ENCODE results near the gene PAGE3.

Gene PAGE3, protein sequence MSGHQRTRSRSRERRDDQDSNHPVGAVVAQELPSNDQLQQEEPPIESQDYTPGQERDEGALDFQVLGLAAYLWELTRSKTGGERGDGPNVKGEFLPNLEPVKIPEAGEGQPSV

DNA sequence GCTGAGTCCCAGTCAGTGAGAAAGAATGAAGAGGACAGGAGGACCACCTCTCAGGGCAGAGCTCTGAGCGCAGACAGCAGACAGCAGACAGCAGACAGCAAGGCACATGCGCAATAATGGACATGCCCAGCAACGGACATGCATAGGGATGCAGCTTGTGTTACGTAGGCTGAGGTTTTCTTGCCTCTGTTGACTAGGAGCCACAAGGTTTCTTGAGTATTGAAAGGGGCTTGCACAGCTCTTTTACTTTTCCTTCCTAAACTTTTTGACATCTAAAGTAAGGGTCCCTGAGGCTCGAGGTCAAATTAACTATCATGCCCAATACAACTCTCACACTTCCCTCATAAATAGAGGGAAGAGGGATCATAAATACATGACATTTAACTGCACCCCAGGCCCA, at the start of gene PAGE3:
Gene PAGE3 (minus strand): TSS at position 101 of the 400 bp plus-strand sequence. CDS start 1,013 bp downstream, outside the sequence.
- Histone ChIP-seq H3K27ac (ENCODE audit: low read depth, low read length) (no peak within 1 kb of the TSS), H3K4me3 (ENCODE audit: low read depth, low read length) (no peak within 1 kb of the TSS), H3K9me3 (ENCODE audit: control insufficient read depth, insufficient read depth, low read depth, low read length) (peaks cover 30% of the 10 kb centered on the region), H3K36me3 (ENCODE audit: control insufficient read depth, insufficient read depth, low read length) (no peaks in the 10 kb centered on the region), H3K4me1 (ENCODE audit: control insufficient read depth, insufficient read depth, low read length) (no peaks in the 10 kb centered on the region), H3K27me3 (ENCODE audit: control insufficient read depth, insufficient read depth, low read length) (no peaks in the 10 kb centered on the region; the same call in 1 of the 2 replicates), H3K9ac (ENCODE audit: low read length) (no peak within 1 kb of the TSS)

DNA sequence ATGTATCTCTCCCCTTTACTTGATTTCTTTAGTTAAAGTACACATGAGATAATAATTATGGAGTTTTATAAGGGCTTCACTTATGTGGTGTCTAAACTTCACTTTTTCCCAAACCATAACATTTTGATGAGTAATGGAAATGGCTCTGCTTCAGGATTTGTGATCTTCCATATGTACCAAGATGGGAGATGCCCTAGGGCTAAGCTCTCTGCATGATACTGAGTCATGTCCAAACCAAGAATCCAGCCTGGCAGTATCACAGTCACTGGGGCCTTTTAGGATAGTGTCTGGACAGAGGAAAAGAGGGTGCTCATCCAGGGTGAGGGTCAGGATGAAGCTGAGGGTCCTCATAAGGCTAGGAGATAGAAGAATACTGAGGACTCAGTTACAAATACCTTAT, 47.9 kb upstream of the PAGE3 start:
- peaks cover 37% of the 10 kb centered on the region; the same call in 1 of the 2 replicates for H3K9me3 ChIP-seq (ENCODE audit: control insufficient read depth, insufficient read depth, low read depth, low read length)
- no peaks in the 10 kb centered on the region; the same call in 1 of the 2 replicates for H3K27me3 ChIP-seq (ENCODE audit: control insufficient read depth, insufficient read depth, low read length)
- no peak overlapping the region for H3K4me3 ChIP-seq (ENCODE audit: low read depth, low read length)
- H3K36me3 ChIP-seq (ENCODE audit: control insufficient read depth, insufficient read depth, low read length) = no peaks in the 10 kb centered on the region
- no peak overlapping the region for H3K9ac ChIP-seq (ENCODE audit: low read length)
- no peak overlapping the region for H3K27ac ChIP-seq (ENCODE audit: low read depth, low read length)
- H3K4me1 ChIP-seq (ENCODE audit: control insufficient read depth, insufficient read depth, low read length) = no peaks in the 10 kb centered on the region

DNA sequence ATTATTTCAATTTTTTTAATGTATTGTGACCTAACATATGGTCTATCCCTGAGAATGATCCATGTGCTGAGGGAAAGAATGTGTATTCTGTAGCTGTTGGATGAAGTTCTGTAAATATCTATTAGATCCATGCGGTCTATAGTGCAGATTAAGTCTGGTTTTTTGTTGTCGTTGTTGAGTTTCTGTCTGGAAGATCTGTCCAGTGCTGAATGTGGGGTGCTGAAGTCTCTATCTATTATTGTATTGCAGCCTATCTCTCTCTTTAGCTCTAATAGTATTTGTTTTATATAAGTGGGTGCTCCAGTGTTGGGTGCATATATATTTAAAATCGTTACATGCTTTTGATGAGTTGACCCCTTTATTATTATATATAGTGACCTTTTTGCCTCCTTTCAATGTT, 26.2 kb upstream of the PAGE3 start:
- Histone ChIP-seq H3K4me3 (ENCODE audit: low read depth, low read length) (no peak overlapping the region), H3K27ac (ENCODE audit: low read depth, low read length) (no peak overlapping the region), H3K9ac (ENCODE audit: low read length) (no peak overlapping the region), H3K27me3 (ENCODE audit: control insufficient read depth, insufficient read depth, low read length) (no peaks in the 10 kb centered on the region), H3K9me3 (ENCODE audit: control insufficient read depth, insufficient read depth, low read depth, low read length) (peaks cover 16% of the 10 kb centered on the region; the same call in 1 of the 2 replicates), H3K36me3 (ENCODE audit: control insufficient read depth, insufficient read depth, low read length) (no peaks in the 10 kb centered on the region), H3K4me1 (ENCODE audit: control insufficient read depth, insufficient read depth, low read length) (no peaks in the 10 kb centered on the region)

DNA sequence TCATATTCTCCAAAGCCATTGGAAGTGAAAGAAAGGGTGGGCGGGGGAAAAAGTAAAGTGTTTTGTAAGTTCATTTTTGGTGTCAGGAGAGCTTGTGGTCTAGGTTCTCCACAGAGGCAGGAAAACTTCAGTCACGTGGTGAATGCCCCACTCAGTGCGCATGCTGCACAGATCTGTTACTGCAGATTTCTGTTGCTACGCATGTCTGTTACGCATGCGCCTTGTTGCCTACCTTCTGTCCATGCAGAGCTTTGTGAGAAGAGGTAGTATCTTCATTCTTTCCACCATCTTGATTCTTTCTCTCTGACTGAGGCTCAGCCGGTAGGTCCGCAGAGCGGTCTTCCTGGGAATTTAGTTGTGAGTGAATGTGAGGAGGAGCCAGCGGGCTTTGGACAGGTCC, 15.1 kb upstream of the PAGE3 start:
- H3K4me1 ChIP-seq (ENCODE audit: control insufficient read depth, insufficient read depth, low read length) = no peaks in the 10 kb centered on the region
- no peak overlapping the region for H3K4me3 ChIP-seq (ENCODE audit: low read depth, low read length)
- H3K27ac ChIP-seq (ENCODE audit: low read depth, low read length) = no peak overlapping the region
- no peaks in the 10 kb centered on the region for H3K27me3 ChIP-seq (ENCODE audit: control insufficient read depth, insufficient read depth, low read length)
- no peaks in the 10 kb centered on the region for H3K36me3 ChIP-seq (ENCODE audit: control insufficient read depth, insufficient read depth, low read length)
- H3K9me3 ChIP-seq (ENCODE audit: control insufficient read depth, insufficient read depth, low read depth, low read length) = peaks cover 17% of the 10 kb centered on the region; the same call in 1 of the 2 replicates
- no peak overlapping the region for H3K9ac ChIP-seq (ENCODE audit: low read length)

DNA sequence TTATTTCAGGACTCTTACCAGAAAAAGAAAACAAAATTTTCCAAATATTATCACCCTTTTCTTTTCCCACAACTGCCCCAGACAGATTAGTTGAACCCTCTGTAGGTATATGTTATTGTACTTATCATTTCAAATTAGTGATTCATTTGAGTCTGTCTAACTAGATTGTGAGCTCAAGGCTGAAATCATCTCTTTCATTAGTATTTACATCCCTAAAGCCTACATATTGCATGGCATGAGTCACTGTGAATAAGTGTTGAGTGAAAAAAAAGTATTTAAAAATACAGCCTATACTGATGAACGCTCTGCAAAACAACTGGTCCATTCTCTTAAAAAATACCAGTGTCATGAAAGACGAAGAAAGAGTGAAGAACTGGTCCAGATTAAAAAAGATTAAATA, 3.9 kb downstream of the PAGE3 start:
- Histone ChIP-seq H3K4me1 (ENCODE audit: control insufficient read depth, insufficient read depth, low read length) (no peaks in the 10 kb centered on the region), H3K27ac (ENCODE audit: low read depth, low read length) (no peak overlapping the region), H3K27me3 (ENCODE audit: control insufficient read depth, insufficient read depth, low read length) (no peaks in the 10 kb centered on the region; the same call in 1 of the 2 replicates), H3K36me3 (ENCODE audit: control insufficient read depth, insufficient read depth, low read length) (no peaks in the 10 kb centered on the region), H3K9ac (ENCODE audit: low read length) (no peak overlapping the region), H3K9me3 (ENCODE audit: control insufficient read depth, insufficient read depth, low read depth, low read length) (peaks cover 13% of the 10 kb centered on the region; the same call in 1 of the 2 replicates), H3K4me3 (ENCODE audit: low read depth, low read length) (no peak overlapping the region)

DNA sequence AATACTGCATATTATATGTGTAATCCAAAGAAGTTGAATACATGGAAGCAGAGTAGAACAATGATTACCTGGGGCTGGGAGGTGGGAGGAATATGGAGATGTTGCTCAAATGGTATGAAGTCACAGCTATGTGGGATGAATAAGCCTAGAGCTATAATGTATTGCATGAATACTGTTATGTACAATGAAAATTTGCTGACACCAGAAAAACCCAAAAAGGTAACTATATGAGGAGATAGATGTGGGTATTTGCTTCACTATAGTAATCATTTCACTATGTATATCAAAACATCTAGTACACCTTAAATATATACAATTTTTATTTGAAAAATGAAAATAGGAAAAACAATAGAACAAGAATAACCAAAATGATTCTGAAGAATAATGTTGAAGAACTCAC, 11.2 kb downstream of the PAGE3 start:
- Histone ChIP-seq H3K4me3 (ENCODE audit: low read depth, low read length) (no peak overlapping the region), H3K9me3 (ENCODE audit: control insufficient read depth, insufficient read depth, low read depth, low read length) (peaks cover 8% of the 10 kb centered on the region; the same call in 1 of the 2 replicates), H3K27ac (ENCODE audit: low read depth, low read length) (no peak overlapping the region), H3K4me1 (ENCODE audit: control insufficient read depth, insufficient read depth, low read length) (no peaks in the 10 kb centered on the region), H3K27me3 (ENCODE audit: control insufficient read depth, insufficient read depth, low read length) (no peaks in the 10 kb centered on the region), H3K9ac (ENCODE audit: low read length) (no peak overlapping the region), H3K36me3 (ENCODE audit: control insufficient read depth, insufficient read depth, low read length) (no peaks in the 10 kb centered on the region)

DNA sequence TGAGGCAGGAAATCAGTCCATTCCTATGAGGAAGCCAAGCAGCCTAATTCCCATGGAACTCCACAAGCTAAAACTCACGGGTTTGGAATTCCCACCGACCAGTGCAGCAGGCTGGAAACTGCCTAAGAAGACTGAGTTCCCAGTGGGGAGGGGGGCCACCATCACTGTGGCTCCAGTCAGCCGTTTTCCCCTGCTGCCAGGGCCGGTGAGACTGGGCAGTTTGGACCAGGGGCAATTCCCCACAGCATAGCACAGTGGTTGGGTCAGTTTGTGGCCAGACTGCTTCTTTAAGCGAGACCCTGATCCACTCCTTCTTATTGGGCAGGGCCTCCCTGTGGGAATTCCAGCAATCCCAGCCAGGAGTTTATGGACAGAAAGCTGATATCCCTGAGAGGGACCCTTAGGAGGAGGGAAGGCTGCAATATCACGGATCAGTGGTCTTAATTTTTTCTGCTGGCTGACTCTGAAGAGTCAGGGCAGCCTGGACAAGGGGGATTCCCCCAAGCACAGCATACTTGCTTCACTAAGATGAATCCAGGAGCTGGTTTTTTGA, 23.9 kb downstream of the PAGE3 start:
- H3K27ac ChIP-seq (ENCODE audit: low read depth, low read length) = no peak overlapping the region
- no peaks in the 10 kb centered on the region for H3K4me1 ChIP-seq (ENCODE audit: control insufficient read depth, insufficient read depth, low read length)
- no peak overlapping the region for H3K4me3 ChIP-seq (ENCODE audit: low read depth, low read length)
- H3K9ac ChIP-seq (ENCODE audit: low read length) = no peak overlapping the region
- H3K27me3 ChIP-seq (ENCODE audit: control insufficient read depth, insufficient read depth, low read length) = no peaks in the 10 kb centered on the region
- no peaks in the 10 kb centered on the region for H3K36me3 ChIP-seq (ENCODE audit: control insufficient read depth, insufficient read depth, low read length)
- H3K9me3 ChIP-seq (ENCODE audit: control insufficient read depth, insufficient read depth, low read depth, low read length) = peaks cover 23% of the 10 kb centered on the region; the same call in 1 of the 2 replicates

DNA sequence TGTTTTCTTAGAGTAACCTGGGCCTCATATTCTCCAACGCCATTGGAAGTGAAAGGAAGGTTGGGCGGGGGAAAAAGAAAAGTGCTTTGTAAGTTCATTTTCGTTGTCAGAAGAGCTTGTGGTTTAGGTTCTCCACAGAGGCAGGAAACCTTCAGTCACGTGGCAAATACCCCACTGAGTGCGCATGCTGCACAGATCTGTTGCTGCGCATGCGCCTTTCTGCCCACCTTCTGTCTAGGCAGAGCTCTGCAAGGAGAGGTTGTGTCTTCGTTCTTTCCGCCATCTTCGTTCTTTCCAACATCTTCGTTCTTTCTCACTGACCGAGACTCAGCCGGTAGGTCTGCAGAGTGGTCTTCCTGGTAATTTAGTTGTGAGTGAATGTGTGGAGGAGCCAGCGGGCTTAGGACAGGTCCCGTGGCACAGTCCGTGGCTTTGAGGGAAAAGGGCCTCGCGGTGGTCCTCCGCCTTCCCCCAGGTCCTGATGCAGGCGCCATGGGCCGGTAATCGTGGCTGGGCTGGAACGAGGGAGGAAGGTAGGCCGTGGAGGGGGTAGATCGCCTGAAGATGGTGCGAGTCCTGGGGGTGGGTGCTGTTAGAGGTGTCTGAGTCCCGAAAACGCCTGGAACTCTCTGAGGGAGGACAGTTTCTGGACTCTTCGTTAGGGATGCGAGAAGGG, 44.5 kb downstream of the PAGE3 start, which contains the start of gene PAGE5:
Gene PAGE5 (plus strand): TSS at position 228 of the 676 bp plus-strand sequence. CDS start 1,037 bp downstream, outside the sequence.
- H3K4me1 ChIP-seq (ENCODE audit: control insufficient read depth, insufficient read depth, low read length) = no peaks in the 10 kb centered on the region
- H3K36me3 ChIP-seq (ENCODE audit: control insufficient read depth, insufficient read depth, low read length) = no peaks in the 10 kb centered on the region
- H3K27ac ChIP-seq (ENCODE audit: low read depth, low read length) = no peak within 1 kb of the TSS
- H3K27me3 ChIP-seq (ENCODE audit: control insufficient read depth, insufficient read depth, low read length) = no peaks in the 10 kb centered on the region
- no peak within 1 kb of the TSS for H3K4me3 ChIP-seq (ENCODE audit: low read depth, low read length)
- H3K9me3 ChIP-seq (ENCODE audit: control insufficient read depth, insufficient read depth, low read depth, low read length) = peaks cover 14% of the 10 kb centered on the region; the same call in 1 of the 2 replicates
- H3K9ac ChIP-seq (ENCODE audit: low read length) = no peak within 1 kb of the TSS

DNA sequence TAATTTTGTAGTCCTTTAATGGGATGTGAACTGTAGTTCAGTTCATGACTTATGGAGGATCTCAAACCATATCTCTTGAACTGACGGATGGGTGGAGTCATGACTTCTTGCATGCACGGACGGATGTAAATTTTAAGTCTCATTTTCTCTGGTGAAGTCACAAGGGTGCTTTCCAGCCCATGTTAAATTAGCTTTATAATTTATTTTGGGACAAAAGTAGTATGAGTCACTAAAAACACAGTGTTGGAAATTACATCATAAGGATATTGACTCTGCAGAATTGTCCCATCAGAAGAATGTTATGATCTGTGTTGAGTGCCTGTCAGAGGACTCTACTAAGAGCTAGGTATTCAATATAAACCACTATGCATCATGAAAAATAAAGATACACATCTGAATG, 51.3 kb downstream of the PAGE3 start:
- Histone ChIP-seq H3K9me3 (ENCODE audit: control insufficient read depth, insufficient read depth, low read depth, low read length) (peaks cover 13% of the 10 kb centered on the region; the same call in 1 of the 2 replicates), H3K36me3 (ENCODE audit: control insufficient read depth, insufficient read depth, low read length) (no peaks in the 10 kb centered on the region), H3K4me3 (ENCODE audit: low read depth, low read length) (no peak overlapping the region), H3K27ac (ENCODE audit: low read depth, low read length) (no peak overlapping the region), H3K9ac (ENCODE audit: low read length) (no peak overlapping the region), H3K4me1 (ENCODE audit: control insufficient read depth, insufficient read depth, low read length) (no peaks in the 10 kb centered on the region), H3K27me3 (ENCODE audit: control insufficient read depth, insufficient read depth, low read length) (no peaks in the 10 kb centered on the region)

DNA sequence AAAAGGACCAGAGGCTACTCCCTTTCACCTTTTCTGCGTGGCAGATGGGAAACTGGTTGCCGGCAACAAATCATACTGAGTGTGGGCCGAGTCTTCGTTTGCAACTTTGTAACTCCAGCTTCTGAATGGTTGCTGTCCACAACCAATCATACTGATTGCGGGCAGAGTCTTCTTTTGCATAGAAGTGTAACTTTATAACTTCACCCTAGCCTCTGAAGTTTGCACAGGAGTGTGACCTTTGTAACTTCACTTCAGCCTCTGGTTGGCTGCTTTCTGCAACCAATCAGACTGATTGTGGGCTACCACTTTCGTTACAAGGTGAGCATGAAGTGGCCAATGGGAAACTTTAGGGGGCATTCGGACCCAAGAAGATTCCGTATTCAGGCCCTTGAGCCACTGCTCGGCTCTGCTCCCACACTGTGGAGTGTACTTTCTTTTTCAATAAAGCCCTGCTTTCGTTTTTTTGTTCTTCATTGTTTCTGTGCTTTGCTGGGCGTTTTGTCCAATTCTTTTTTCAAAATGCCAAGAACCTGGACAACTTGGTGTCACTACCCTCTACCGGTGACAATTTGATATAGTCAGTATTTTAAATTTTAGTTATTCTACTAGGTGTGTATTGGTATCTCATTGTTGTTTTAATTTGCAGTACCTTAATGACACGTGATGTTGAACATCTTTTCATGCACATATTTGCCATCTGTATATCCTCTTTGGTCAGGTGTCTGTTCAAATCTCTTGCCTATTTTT, 53.6 kb downstream of the PAGE3 start:
- no peak overlapping the region for H3K27ac ChIP-seq (ENCODE audit: low read depth, low read length)
- H3K9ac ChIP-seq (ENCODE audit: low read length) = no peak overlapping the region

More for the DNA sequence above, 53.6 kb downstream of the PAGE3 start:
- Histone ChIP-seq H3K36me3 (ENCODE audit: control insufficient read depth, insufficient read depth, low read length) (no peaks in the 10 kb centered on the region), H3K27me3 (ENCODE audit: control insufficient read depth, insufficient read depth, low read length) (no peaks in the 10 kb centered on the region), H3K9me3 (ENCODE audit: control insufficient read depth, insufficient read depth, low read depth, low read length) (peaks cover 16% of the 10 kb centered on the region; the same call in 1 of the 2 replicates), H3K4me1 (ENCODE audit: control insufficient read depth, insufficient read depth, low read length) (no peaks in the 10 kb centered on the region), H3K4me3 (ENCODE audit: low read depth, low read length) (no peak overlapping the region)

Data from HUES6 (cell line).